IgD-negative memory B cell (primary cell): ENCODE results near the gene LEUTX. TPM values are rescaled to one million over a fixed set of nuclear protein-coding genes. Genes with fewer than 3 reads are reported as not detected.

Experiments used
- H3K27ac Mint-ChIP-seq, 3 donors: one replicate each; pipeline ENCODE4 v1.8.0; 2020 to 2022; ENCODE audit warnings: mild to moderate bottlenecking in 3 of 3, mixed read lengths in 3 of 3, moderate library complexity in 1 of 3
- H3K27me3 Mint-ChIP-seq: one replicate; pipeline ENCODE4 v1.8.0; 2021; ENCODE audit warnings: mixed read lengths
- H3K36me3 Mint-ChIP-seq: one replicate; pipeline ENCODE4 v1.8.0; 2020; ENCODE audit warnings: mild to moderate bottlenecking, mixed read lengths
- H3K4me1 Mint-ChIP-seq, 3 donors: one replicate each; pipeline ENCODE4 v1.8.0; 2020 to 2022; ENCODE audit warnings: mixed read lengths in 3 of 3, mild to moderate bottlenecking in 1 of 3
- H3K4me3 Mint-ChIP-seq, 4 donors: one replicate each; pipeline ENCODE4 v1.8.0; 2020 to 2022; ENCODE audit warnings: mild to moderate bottlenecking in 4 of 4, mixed read lengths in 4 of 4, moderate library complexity in 3 of 4
- H3K9me3 Mint-ChIP-seq, 3 donors: one replicate each; pipeline ENCODE4 v1.8.0; 2020 to 2021; ENCODE audit warnings: mixed read lengths in 3 of 3, mild to moderate bottlenecking in 1 of 3
- polyA plus RNA-seq: library from polyadenylated mRNA; unstranded; fragments of 300-500 nt; fragmentation: Illumina TruSeq; gene quantifications from one replicate; pipeline ENCODE4 v1.2.3, GENCODE V29; 2021

Gene LEUTX
- polyA plus RNA-seq, 1 donor from 2014 or later = not detected

- H3K36me3 Mint-ChIP-seq = peaks cover 6% of the 10 kb centered on the region
These were observed 45.8 kb downstream of the LEUTX start for GRCh38 chr19:39824143-39825092.

DNA sequence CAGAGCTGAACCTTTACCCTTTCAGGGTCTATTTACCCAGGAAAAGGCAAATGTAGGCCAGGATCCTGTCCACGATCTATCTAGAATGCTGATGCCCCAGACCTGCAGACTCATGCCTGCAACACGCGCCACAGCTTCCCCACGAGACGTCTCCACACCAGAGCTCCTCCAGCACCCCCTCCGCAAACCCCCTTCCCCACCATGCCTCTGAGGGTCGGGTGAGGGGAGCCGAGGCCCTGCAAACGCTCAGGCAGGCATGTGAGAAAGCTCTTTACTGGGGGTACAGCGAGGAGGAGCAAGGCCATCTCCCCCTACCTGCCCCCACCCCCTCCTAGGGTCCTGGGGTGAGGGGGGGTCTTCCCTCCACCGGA lies 46.4 kb downstream of the LEUTX start:
- H3K27me3 Mint-ChIP-seq = no peaks in the 10 kb centered on the region
- peaks cover 7 to 10% (median 7%) of the 10 kb centered on the region in 3 donors for H3K4me1 Mint-ChIP-seq
- no peaks in the 10 kb centered on the region for H3K9me3 Mint-ChIP-seq
- peaks cover 6% of the 10 kb centered on the region for H3K36me3 Mint-ChIP-seq
- H3K27ac Mint-ChIP-seq = no peak overlapping the region
- H3K4me3 Mint-ChIP-seq = peak overlapping the region in 1 of 4 donors; percentile 50

More at GRCh38 chr19:39824143-39825092, 45.8 kb downstream of the LEUTX start:
- no peak overlapping the region for H3K4me3 Mint-ChIP-seq
- no peaks in the 10 kb centered on the region for H3K27me3 Mint-ChIP-seq
- no peak overlapping the region for H3K27ac Mint-ChIP-seq
- H3K4me1 Mint-ChIP-seq = peaks cover 7 to 11% (median 7%) of the 10 kb centered on the region in 3 donors
- no peaks in the 10 kb centered on the region for H3K9me3 Mint-ChIP-seq

DNA sequence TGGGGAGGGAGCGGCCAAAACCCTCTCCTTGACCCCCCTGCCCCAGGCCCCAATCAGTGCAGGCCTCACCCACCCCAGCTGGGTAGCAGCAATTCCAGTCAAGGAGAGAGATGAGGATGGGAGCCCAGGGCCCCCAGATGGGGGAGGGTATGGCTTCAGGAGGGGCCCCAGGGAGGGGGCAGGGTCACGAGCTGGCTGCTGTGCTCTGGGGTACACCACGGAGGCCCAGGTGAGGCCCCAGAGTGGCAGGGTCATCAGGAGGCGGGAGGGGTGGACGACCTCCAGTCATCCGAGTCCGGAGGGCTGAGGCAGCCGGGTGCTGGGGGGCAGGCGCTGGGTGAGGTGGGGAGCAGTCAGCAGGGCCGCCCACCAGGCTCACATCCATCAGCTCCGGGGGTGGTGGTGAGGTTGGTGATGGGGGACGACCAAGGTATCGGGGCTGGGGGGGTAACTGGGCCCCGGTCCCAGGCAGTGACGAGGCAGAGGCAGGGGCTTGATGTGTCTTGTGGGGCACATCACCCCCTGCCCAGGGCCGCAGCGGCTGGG lies 47.0 kb downstream of the LEUTX start:
- peak overlapping the region in 1 of 3 donors; percentile 16 for H3K27ac Mint-ChIP-seq
- peaks cover 6% of the 10 kb centered on the region for H3K36me3 Mint-ChIP-seq
- H3K9me3 Mint-ChIP-seq = no peaks in the 10 kb centered on the region
- H3K4me1 Mint-ChIP-seq = peaks cover 7 to 10% (median 7%) of the 10 kb centered on the region in 3 donors
- H3K27me3 Mint-ChIP-seq = no peaks in the 10 kb centered on the region
- no peak overlapping the region for H3K4me3 Mint-ChIP-seq

DNA sequence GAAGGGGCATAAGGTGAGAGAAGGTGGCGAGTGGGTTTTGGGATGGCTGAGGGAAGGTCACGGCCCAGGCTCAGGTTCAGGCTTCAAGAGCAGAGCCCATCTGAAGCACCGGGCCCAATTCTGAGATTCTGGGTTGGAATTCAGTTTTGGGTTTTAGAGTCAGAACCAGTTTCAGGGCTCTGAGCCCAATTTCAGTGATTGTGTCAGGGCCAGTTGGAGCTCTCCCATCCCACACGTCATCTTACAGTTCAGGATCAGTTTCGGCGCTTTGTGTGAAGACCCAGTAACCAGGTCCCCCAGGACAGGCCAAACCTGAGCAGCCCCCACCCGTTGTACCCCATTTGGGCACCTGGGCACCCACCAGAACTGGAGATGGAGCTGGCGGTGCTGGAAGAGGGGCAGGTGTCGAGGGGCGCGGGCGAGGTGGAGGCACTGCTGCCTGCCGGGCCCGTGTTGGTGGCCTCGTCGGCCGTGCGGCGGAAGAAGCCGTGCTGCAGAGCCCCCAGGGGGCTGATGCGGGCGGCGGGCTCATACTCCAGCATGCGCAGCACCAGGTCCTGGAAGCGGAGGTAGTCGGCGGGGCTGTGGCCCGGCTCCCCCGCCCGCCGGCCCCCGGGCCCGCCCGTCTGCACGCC lies 47.8 kb downstream of the LEUTX start:
- no peaks in the 10 kb centered on the region for H3K9me3 Mint-ChIP-seq
- H3K27ac Mint-ChIP-seq = no peak overlapping the region
- H3K36me3 Mint-ChIP-seq = peaks cover 10% of the 10 kb centered on the region
- H3K4me1 Mint-ChIP-seq = peaks cover 7 to 10% (median 7%) of the 10 kb centered on the region in 3 donors
- H3K27me3 Mint-ChIP-seq = no peaks in the 10 kb centered on the region
- peak overlapping the region in 2 of 4 donors; percentile 60 to 63 for H3K4me3 Mint-ChIP-seq

GRCh38 chr19:39827216-39827615 lies 48.6 kb downstream of the LEUTX start:
- Mint-ChIP-seq H3K27me3 (no peaks in the 10 kb centered on the region), H3K9me3 (no peaks in the 10 kb centered on the region), H3K36me3 (peaks cover 10% of the 10 kb centered on the region), H3K27ac (no peak overlapping the region), H3K4me3 (no peak overlapping the region), H3K4me1 (peaks cover 9 to 14% (median 11%) of the 10 kb centered on the region in 3 donors)

- H3K36me3 Mint-ChIP-seq = peaks cover 10% of the 10 kb centered on the region
- H3K27ac Mint-ChIP-seq = peak overlapping the region; percentile 76 to 95 (median 82)
- H3K27me3 Mint-ChIP-seq = no peaks in the 10 kb centered on the region
- H3K4me1 Mint-ChIP-seq = peaks cover 14 to 22% (median 20%) of the 10 kb centered on the region in 3 donors
- peak overlapping the region; percentile 58 to 84 (median 76) for H3K4me3 Mint-ChIP-seq
- no peaks in the 10 kb centered on the region for H3K9me3 Mint-ChIP-seq
These were observed 49.5 kb downstream of the LEUTX start for GRCh38 chr19:39828015-39828653.

- H3K4me3 Mint-ChIP-seq = peak overlapping the region; percentile 58 to 84 (median 76)
- H3K4me1 Mint-ChIP-seq = peaks cover 14 to 22% (median 20%) of the 10 kb centered on the region in 3 donors
- H3K27me3 Mint-ChIP-seq = no peaks in the 10 kb centered on the region
- H3K9me3 Mint-ChIP-seq = no peaks in the 10 kb centered on the region
- peaks cover 10% of the 10 kb centered on the region for H3K36me3 Mint-ChIP-seq
- peak overlapping the region; percentile 76 to 95 (median 82) for H3K27ac Mint-ChIP-seq
These were observed 50.0 kb downstream of the LEUTX start for GRCh38 chr19:39828654-39829032.

- peak overlapping the region in 1 of 4 donors; percentile 76 for H3K4me3 Mint-ChIP-seq
- H3K36me3 Mint-ChIP-seq = peaks cover 12% of the 10 kb centered on the region
- H3K27me3 Mint-ChIP-seq = no peaks in the 10 kb centered on the region
- peaks cover 14 to 28% (median 28%) of the 10 kb centered on the region in 3 donors for H3K4me1 Mint-ChIP-seq
- no peaks in the 10 kb centered on the region for H3K9me3 Mint-ChIP-seq
- H3K27ac Mint-ChIP-seq = peak overlapping the region in 2 of 3 donors; percentile 53 to 82
These were observed 51.1 kb downstream of the LEUTX start for GRCh38 chr19:39829702-39830275.

- Mint-ChIP-seq H3K4me3 (peak overlapping the region in 1 of 4 donors; percentile 76), H3K9me3 (no peaks in the 10 kb centered on the region), H3K27me3 (no peaks in the 10 kb centered on the region), H3K27ac (peak overlapping the region in 1 of 3 donors; percentile 82), H3K36me3 (peaks cover 12% of the 10 kb centered on the region), H3K4me1 (peaks cover 14 to 28% (median 26%) of the 10 kb centered on the region in 3 donors)
These were observed 51.8 kb downstream of the LEUTX start for GRCh38 chr19:39830406-39830805.

DNA sequence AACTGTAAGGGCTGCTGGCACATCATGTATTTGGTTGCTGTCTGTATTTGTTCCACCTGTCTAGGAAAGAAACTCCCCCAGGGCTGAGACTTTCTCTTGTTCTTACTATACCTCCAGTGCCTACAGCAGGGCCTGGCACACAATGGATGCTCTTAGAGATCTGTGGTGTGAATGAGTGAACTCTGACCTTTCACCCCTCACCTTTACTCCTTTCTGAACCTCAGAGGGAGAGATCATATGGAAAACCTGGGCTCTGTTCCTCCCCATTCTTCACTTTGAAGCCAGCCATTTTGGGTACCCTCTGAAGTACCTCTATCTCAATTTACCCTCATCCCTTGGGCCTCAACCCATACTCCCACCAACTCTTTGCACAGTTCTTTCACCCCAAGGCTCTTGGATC lies 52.2 kb downstream of the LEUTX start:
- peaks cover 14 to 28% (median 26%) of the 10 kb centered on the region in 3 donors for H3K4me1 Mint-ChIP-seq
- no peaks in the 10 kb centered on the region for H3K9me3 Mint-ChIP-seq
- peak overlapping the region; percentile 33 to 76 (median 70) for H3K27ac Mint-ChIP-seq
- no peaks in the 10 kb centered on the region for H3K27me3 Mint-ChIP-seq
- H3K36me3 Mint-ChIP-seq = peaks cover 12% of the 10 kb centered on the region
- H3K4me3 Mint-ChIP-seq = peak overlapping the region in 2 of 4 donors; percentile 16 to 76

GRCh38 chr19:39831679-39832078 lies 53.0 kb downstream of the LEUTX start:
- H3K4me3 Mint-ChIP-seq = peak overlapping the region in 3 of 4 donors; percentile 61 to 92 (median 89)
- no peaks in the 10 kb centered on the region for H3K9me3 Mint-ChIP-seq
- peak overlapping the region in 2 of 3 donors; percentile 70 to 95 for H3K27ac Mint-ChIP-seq
- peaks cover 14 to 26% (median 26%) of the 10 kb centered on the region in 3 donors for H3K4me1 Mint-ChIP-seq
- H3K27me3 Mint-ChIP-seq = no peaks in the 10 kb centered on the region
- peaks cover 12% of the 10 kb centered on the region for H3K36me3 Mint-ChIP-seq

GRCh38 chr19:39832341-39833083 lies 53.9 kb downstream of the LEUTX start:
- H3K36me3 Mint-ChIP-seq = peaks cover 12% of the 10 kb centered on the region
- peaks cover 14 to 26% (median 26%) of the 10 kb centered on the region in 3 donors for H3K4me1 Mint-ChIP-seq
- H3K4me3 Mint-ChIP-seq = peak overlapping the region; percentile 61 to 92 (median 85)
- H3K9me3 Mint-ChIP-seq = no peaks in the 10 kb centered on the region
- H3K27ac Mint-ChIP-seq = peak overlapping the region; percentile 70 to 95 (median 85)
- no peaks in the 10 kb centered on the region for H3K27me3 Mint-ChIP-seq

GRCh38 chr19:39833160-39833463 lies 54.5 kb downstream of the LEUTX start:
- Mint-ChIP-seq H3K36me3 (peaks cover 12% of the 10 kb centered on the region), H3K4me3 (peak overlapping the region; percentile 61 to 92 (median 89)), H3K27ac (peak overlapping the region; percentile 70 to 95 (median 85)), H3K4me1 (peaks cover 14 to 26% (median 26%) of the 10 kb centered on the region in 3 donors), H3K9me3 (no peaks in the 10 kb centered on the region), H3K27me3 (no peaks in the 10 kb centered on the region)
